ENCODE results near the gene CHAF1B. TPM values are rescaled to one million over a fixed set of nuclear protein-coding genes. Genes with fewer than 3 reads are reported as not detected.
A peak's percentile ranks its signal among the peaks of the same experiment; 100 is the strongest.

CHAF1B gene
- total and polyA plus RNA-seq, 9 of the 15 experiments (the other 6 are each of a cell fraction or from before 2014, with no cell fraction given) = 7.5 to 36.8 (median 21.0) TPM

GRCh38 chr21:36422279-36423098 is 37.3 kb downstream of the CHAF1B start (continued):
- TF ChIP-seq CEBPG (CRISPR knock-in tag; IDR thresholded peaks at IDR 0.05) = peak; percentile 26; the same call in 1 of the 2 replicates
- no peak for TF ChIP-seq CEBPG (tag; conservative IDR thresholded peaks at IDR 0.05 in 1 of 2, IDR thresholded peaks at IDR 0.05 in 1 of 2)
- 0 out of 2 replicates have a peak, but pooled peaks have one; percentile 45 for TF ChIP-seq TFAP4 (CRISPR knock-in tag; IDR thresholded peaks at IDR 0.05; ENCODE audit: borderline replicate concordance)
- no peak for TF ChIP-seq HDAC2 (IDR thresholded peaks at IDR 0.05)
- TF ChIP-seq IFI16 (CRISPR knock-in tag; IDR thresholded peaks at IDR 0.05) = no peak
- TF ChIP-seq ZNF263 (CRISPR knock-in tag; IDR thresholded peaks at IDR 0.05; ENCODE audit: borderline replicate concordance) = no peak
- TF ChIP-seq TRIM25 (IDR thresholded peaks at IDR 0.05; ENCODE audit: borderline replicate concordance) = no peak
- TF ChIP-seq ZNF318 (IDR thresholded peaks at IDR 0.05; ENCODE audit: borderline replicate concordance in 1 of 2, low read depth in 1 of 2) = no peak
- TF ChIP-seq ZNF717 (CRISPR knock-in tag; IDR thresholded peaks at IDR 0.05) = no peak
- TF ChIP-seq SRF (CRISPR knock-in tag; IDR thresholded peaks at IDR 0.05) = 0 out of 4 replicates have a peak, but pooled peaks of 1 of the 2 experiments have one; percentile 21
- TF ChIP-seq JUND (IDR thresholded peaks at IDR 0.05; ENCODE audit: borderline replicate concordance, low read depth, low read length) = 0 out of 2 replicates have a peak, but pooled peaks have one; percentile 6
- no peak for TF ChIP-seq JUND (tag; IDR thresholded peaks at IDR 0.05; ENCODE audit: borderline replicate concordance, low read depth, low read length)
- TF ChIP-seq SNRNP70 (optimal IDR thresholded peaks at IDR 0.05; ENCODE audit: low read depth, low read length) = no peak
- peak; percentile 54; the same call in 1 of the 2 replicates for TF ChIP-seq ARID2 (IDR thresholded peaks at IDR 0.05)
- no peak for TF ChIP-seq GATA2 (CRISPR knock-in tag; IDR thresholded peaks at IDR 0.05)
- TF ChIP-seq ZNF41 (CRISPR knock-in tag; conservative IDR thresholded peaks at IDR 0.05) = no peak
